ENCODE measurements around the gene PEX1. TPM values are rescaled to one million over a fixed set of nuclear protein-coding genes. Genes with fewer than 3 reads are reported as not detected.

Gene PEX1
- polyA plus RNA-seq, 1 donor from 2014 or later, result 108 TPM

DNA sequence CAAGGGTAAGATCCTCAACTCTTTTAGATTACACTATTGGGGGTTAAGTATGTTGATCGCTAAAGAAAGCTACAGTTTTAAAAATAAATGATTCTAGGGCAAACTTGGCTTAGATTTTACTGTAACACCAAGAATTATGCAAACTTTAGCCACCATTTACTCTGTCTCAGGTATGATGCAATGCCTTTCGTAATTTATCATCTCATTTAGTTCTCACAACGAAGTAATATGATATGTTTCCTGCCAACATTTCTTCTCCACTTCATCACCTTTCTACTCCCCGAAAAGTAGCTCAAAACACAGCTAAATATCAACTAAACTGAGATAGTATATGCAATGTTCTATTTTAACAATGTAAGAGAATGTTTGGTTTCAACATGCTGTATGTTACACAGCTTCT lies 40.8 kb upstream of the PEX1 start:
- no peak overlapping the region for H3K4me3 ChIP-seq (ENCODE audit: low read length)
- H3K36me3 ChIP-seq (ENCODE audit: insufficient read depth, low read length), result peaks cover 7% of the 10 kb centered on the region
- H3K79me2 ChIP-seq (replicated peaks; ENCODE audit: insufficient read depth, low read length), result no peaks in the 10 kb centered on the region
- no peaks in the 10 kb centered on the region for H3F3A ChIP-seq (ENCODE audit: insufficient read depth, low read length, poor library complexity, severe bottlenecking)
- H3K9me3 ChIP-seq (ENCODE audit: low read length), result no peaks in the 10 kb centered on the region
- TF ChIP-seq SMC3 (conservative IDR thresholded peaks at IDR 0.05; ENCODE audit: poor library complexity), result no peak
- TF ChIP-seq, protein P1, sequence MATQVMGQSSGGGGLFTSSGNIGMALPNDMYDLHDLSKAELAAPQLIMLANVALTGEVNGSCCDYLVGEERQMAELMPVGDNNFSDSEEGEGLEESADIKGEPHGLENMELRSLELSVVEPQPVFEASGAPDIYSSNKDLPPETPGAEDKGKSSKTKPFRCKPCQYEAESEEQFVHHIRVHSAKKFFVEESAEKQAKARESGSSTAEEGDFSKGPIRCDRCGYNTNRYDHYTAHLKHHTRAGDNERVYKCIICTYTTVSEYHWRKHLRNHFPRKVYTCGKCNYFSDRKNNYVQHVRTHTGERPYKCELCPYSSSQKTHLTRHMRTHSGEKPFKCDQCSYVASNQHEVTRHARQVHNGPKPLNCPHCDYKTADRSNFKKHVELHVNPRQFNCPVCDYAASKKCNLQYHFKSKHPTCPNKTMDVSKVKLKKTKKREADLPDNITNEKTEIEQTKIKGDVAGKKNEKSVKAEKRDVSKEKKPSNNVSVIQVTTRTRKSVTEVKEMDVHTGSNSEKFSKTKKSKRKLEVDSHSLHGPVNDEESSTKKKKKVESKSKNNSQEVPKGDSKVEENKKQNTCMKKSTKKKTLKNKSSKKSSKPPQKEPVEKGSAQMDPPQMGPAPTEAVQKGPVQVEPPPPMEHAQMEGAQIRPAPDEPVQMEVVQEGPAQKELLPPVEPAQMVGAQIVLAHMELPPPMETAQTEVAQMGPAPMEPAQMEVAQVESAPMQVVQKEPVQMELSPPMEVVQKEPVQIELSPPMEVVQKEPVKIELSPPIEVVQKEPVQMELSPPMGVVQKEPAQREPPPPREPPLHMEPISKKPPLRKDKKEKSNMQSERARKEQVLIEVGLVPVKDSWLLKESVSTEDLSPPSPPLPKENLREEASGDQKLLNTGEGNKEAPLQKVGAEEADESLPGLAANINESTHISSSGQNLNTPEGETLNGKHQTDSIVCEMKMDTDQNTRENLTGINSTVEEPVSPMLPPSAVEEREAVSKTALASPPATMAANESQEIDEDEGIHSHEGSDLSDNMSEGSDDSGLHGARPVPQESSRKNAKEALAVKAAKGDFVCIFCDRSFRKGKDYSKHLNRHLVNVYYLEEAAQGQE (IDR thresholded peaks at IDR 0.05; ENCODE audit: borderline replicate concordance), result no peak
- no peak for TF ChIP-seq MXI1 (conservative IDR thresholded peaks at IDR 0.05; ENCODE audit: poor library complexity, severe bottlenecking)
- TF ChIP-seq, protein P2, sequence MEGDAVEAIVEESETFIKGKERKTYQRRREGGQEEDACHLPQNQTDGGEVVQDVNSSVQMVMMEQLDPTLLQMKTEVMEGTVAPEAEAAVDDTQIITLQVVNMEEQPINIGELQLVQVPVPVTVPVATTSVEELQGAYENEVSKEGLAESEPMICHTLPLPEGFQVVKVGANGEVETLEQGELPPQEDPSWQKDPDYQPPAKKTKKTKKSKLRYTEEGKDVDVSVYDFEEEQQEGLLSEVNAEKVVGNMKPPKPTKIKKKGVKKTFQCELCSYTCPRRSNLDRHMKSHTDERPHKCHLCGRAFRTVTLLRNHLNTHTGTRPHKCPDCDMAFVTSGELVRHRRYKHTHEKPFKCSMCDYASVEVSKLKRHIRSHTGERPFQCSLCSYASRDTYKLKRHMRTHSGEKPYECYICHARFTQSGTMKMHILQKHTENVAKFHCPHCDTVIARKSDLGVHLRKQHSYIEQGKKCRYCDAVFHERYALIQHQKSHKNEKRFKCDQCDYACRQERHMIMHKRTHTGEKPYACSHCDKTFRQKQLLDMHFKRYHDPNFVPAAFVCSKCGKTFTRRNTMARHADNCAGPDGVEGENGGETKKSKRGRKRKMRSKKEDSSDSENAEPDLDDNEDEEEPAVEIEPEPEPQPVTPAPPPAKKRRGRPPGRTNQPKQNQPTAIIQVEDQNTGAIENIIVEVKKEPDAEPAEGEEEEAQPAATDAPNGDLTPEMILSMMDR (IDR thresholded peaks at IDR 0.05; ENCODE audit: poor library complexity, severe bottlenecking), result no peak
- TF ChIP-seq EP300 (conservative IDR thresholded peaks at IDR 0.05; ENCODE audit: poor library complexity, severe bottlenecking), result no peak
- no peak for TF ChIP-seq POLR2AphosphoS5 (IDR thresholded peaks at IDR 0.05)
- no peaks in the 10 kb centered on the region for H4K20me1 ChIP-seq (ENCODE audit: insufficient read depth)
- no peak overlapping the region for H3K4me2 ChIP-seq (ENCODE audit: low read length)
- H3K9ac ChIP-seq (ENCODE audit: low read length), result no peak overlapping the region
- no peak overlapping the region for H2AFZ ChIP-seq (ENCODE audit: low read depth, low read length)
- H3K9me2 ChIP-seq (ENCODE audit: insufficient read depth, low read length), result no peaks in the 10 kb centered on the region
- no peaks in the 10 kb centered on the region for H3K27me3 ChIP-seq (ENCODE audit: insufficient read depth, low read depth, low read length)
- no peak overlapping the region for H3K27ac ChIP-seq (ENCODE audit: low read length)

DNA sequence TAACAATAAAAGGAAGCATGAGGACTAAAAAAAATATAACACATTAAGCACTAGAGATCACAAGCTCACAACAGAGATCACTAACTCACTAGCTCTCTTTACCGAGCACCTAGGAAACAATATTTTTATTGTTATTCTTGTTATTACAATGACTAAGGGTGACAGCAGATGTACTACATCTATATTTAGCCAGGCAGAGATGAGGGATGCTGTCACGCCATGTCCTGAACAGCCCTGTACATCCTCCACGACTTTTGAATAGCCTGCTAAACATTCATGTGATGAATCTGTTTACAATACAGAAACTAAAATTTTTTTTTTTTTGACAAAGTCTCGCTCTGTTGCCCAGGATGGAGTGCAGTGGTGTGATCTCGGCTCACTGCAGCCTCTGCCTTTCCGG lies 39.1 kb upstream of the PEX1 start:
- no peak overlapping the region for H3K4me2 ChIP-seq (ENCODE audit: low read length)
- no peaks in the 10 kb centered on the region for H3K79me2 ChIP-seq (replicated peaks; ENCODE audit: insufficient read depth, low read length)
- TF ChIP-seq POLR2AphosphoS5 (IDR thresholded peaks at IDR 0.05) (no peak), EP300 (conservative IDR thresholded peaks at IDR 0.05; ENCODE audit: poor library complexity, severe bottlenecking) (no peak), EZH2 (IDR thresholded peaks at IDR 0.05; ENCODE audit: borderline replicate concordance, insufficient read depth, low read length, poor library complexity, severe bottlenecking) (no peak), MXI1 (conservative IDR thresholded peaks at IDR 0.05; ENCODE audit: poor library complexity, severe bottlenecking) (no peak), RAD21 (conservative IDR thresholded peaks at IDR 0.05) (no peak), SMC3 (conservative IDR thresholded peaks at IDR 0.05; ENCODE audit: poor library complexity) (no peak), TAF1 (IDR thresholded peaks at IDR 0.05; ENCODE audit: low read depth) (no peak)
- TF ChIP-seq, protein P2 (IDR thresholded peaks at IDR 0.05; ENCODE audit: poor library complexity, severe bottlenecking), result no peak
- TF ChIP-seq, protein P1 (IDR thresholded peaks at IDR 0.05; ENCODE audit: borderline replicate concordance), result no peak
- H3K9ac ChIP-seq (ENCODE audit: low read length), result no peak overlapping the region
- H3K27ac ChIP-seq (ENCODE audit: low read length), result no peak overlapping the region
- H3K9me2 ChIP-seq (ENCODE audit: insufficient read depth, low read length), result no peaks in the 10 kb centered on the region
- H3F3A ChIP-seq (ENCODE audit: insufficient read depth, low read length, poor library complexity, severe bottlenecking), result no peaks in the 10 kb centered on the region
- H3K4me3 ChIP-seq (ENCODE audit: low read length), result no peak overlapping the region
- peaks cover 5% of the 10 kb centered on the region for H3K36me3 ChIP-seq (ENCODE audit: insufficient read depth, low read length)
- no peak overlapping the region for H2AFZ ChIP-seq (ENCODE audit: low read depth, low read length)
- no peaks in the 10 kb centered on the region for H3K27me3 ChIP-seq (ENCODE audit: insufficient read depth, low read depth, low read length)
- no peaks in the 10 kb centered on the region for H3K9me3 ChIP-seq (ENCODE audit: low read length)
- H4K20me1 ChIP-seq (ENCODE audit: insufficient read depth), result no peaks in the 10 kb centered on the region
